ENCODE measurements around the gene C5orf22.
"Not testable (repeated sequence)": the region's sequence is repeated elsewhere in the genome, so short reads cannot be mapped to it uniquely, and the experiment has no call there.

The C5orf22 gene

DNA sequence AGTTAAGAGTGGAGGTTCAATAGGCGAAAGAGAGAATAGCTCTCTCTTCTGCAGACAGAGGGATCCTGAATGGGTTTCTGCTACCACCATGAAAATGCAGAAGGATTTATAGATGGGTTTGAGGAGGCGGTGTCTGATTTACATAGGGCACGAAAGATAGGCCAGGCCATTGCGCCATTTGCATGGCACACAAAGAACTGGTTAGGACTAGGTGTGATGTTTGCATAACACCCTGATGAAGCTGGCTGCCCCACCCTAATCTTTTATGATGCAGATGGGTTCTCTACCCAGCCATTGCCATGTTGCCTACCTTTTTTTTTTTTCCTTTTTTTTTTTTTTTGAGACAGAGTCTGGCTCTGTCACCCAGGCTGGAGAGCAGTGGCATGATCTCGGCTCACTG lies 55.4 kb downstream of the C5orf22 start:
- DNase-seq (ENCODE audit: low read depth), result no peak
- TF ChIP-seq, protein P1, sequence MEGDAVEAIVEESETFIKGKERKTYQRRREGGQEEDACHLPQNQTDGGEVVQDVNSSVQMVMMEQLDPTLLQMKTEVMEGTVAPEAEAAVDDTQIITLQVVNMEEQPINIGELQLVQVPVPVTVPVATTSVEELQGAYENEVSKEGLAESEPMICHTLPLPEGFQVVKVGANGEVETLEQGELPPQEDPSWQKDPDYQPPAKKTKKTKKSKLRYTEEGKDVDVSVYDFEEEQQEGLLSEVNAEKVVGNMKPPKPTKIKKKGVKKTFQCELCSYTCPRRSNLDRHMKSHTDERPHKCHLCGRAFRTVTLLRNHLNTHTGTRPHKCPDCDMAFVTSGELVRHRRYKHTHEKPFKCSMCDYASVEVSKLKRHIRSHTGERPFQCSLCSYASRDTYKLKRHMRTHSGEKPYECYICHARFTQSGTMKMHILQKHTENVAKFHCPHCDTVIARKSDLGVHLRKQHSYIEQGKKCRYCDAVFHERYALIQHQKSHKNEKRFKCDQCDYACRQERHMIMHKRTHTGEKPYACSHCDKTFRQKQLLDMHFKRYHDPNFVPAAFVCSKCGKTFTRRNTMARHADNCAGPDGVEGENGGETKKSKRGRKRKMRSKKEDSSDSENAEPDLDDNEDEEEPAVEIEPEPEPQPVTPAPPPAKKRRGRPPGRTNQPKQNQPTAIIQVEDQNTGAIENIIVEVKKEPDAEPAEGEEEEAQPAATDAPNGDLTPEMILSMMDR (conservative IDR thresholded peaks at IDR 0.05; ENCODE audit: control insufficient read depth, insufficient read depth, low read depth, low read length), result no peak
- no peak overlapping the region for H3K4me3 ChIP-seq (ENCODE audit: control insufficient read depth, low read depth, low read length)

DNA sequence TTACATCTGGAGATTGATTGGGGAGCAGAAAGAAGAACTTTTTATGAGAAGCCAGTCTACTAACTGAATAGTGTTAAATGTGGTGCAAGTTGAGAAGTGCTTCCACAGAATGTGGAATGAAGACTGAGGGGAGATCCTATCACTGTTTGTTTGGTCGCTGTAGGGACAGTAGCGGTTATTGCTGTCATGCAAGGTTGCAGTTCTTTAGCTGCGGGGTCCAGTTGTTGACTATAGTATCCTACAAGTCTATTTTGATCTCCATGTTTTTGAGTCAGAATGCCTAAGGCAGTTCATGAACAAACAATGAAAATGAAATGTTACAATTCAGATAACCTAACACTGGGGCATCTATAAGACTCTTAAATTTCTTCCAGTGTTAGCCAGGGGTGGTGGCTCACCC lies 61.6 kb downstream of the C5orf22 start:
- no peak for DNase-seq (ENCODE audit: low read depth)
- H3K4me3 ChIP-seq (ENCODE audit: control insufficient read depth, low read depth, low read length), result no peak overlapping the region
- TF ChIP-seq, protein P1 (conservative IDR thresholded peaks at IDR 0.05; ENCODE audit: control insufficient read depth, insufficient read depth, low read depth, low read length), result no peak

DNA sequence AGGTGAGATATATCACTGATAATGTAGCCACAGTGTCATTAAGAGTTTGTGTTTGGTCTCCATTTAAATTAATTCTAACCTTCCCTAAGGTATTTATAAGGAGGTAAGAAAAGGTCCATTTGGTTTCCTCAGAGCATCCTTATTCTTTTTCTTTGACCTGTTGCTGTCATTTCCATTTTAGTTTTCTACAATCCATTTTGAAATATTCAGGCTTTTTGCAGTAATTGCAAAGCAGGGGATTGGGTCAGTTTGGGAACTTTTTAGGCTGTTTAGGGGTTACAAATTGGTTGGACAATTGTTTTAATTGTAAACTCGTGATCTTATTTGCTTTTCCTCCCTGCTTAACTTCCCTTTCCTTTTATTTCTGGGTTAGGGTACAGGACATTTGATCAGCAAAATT lies 64.3 kb downstream of the C5orf22 start:
- H3K4me3 ChIP-seq (ENCODE audit: control insufficient read depth, low read depth, low read length), result no peak overlapping the region
- no peak for DNase-seq (ENCODE audit: low read depth)
- TF ChIP-seq, protein P1 (conservative IDR thresholded peaks at IDR 0.05; ENCODE audit: control insufficient read depth, insufficient read depth, low read depth, low read length), result no peak

DNA sequence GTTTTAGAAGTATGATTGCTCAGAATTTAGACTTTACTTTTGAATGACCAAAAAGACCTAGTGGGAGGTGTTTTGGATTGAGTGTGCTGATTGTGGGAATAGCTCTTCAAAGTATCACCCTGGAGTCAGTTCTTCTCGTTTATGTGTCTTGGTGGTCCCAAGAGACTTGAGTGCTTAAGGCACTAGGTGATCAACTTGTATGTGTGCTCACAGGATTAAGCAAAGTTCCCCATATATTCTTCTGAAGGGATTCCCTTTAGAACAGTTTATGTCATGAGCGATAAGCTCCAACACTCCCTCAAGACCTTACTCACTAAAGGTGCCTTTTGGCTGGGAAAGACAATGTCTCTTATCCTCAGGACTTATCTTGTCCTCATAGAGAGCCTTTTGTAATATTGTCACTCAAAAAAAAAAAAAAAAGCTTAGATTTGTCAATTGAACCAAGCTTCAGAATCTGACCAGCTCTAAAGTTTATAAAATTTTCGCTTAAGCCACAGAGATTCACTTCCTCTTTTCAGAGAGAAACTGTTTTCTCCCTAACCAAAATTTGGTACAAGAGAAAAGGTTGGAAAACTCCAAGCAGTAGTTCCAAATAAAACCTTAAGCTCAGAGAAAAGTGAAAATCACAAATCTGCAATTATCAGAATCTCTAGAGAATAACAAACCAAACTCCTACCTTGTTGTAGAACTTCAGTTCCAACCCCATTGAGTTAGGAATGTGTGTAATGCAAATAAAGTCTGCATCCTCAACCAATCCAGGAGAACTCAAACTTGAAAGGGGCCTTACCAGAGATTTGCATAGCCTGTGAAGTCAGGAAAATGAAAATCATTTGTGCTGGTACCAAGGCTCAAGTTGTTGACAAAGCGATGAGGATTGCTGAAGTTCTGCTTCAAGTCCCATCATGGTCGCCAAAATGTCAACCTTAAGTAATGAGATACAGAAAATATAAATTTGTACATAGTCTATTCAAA lies 66.8 kb downstream of the C5orf22 start:
- no peak overlapping the region for H3K4me3 ChIP-seq (ENCODE audit: control insufficient read depth, low read depth, low read length)
- DNase-seq (ENCODE audit: low read depth), result no peak
- TF ChIP-seq, protein P1 (conservative IDR thresholded peaks at IDR 0.05; ENCODE audit: control insufficient read depth, insufficient read depth, low read depth, low read length), result no peak

DNA sequence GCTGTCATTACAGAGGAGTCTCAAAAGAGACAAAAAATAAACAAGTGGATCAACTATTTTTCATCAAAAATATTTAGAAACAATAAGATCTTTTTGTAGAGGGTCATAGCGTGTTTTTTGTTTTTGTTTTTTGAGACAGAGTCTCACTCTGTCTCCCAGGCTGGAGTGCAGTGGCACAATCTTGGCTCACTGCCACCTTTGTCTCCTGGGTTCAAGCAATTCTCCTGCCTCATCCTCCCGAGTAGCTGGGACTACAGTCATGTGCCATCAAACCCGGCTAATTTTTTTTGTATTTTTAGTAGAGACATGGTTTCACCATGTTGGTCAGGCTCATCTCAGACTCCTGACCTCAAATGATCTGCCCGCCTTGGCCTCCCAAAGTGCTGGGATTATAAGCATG lies 70.2 kb downstream of the C5orf22 start:
- DNase-seq (ENCODE audit: low read depth); H3K4me3 ChIP-seq (ENCODE audit: control insufficient read depth, low read depth, low read length): not testable (repeated sequence)

DNA sequence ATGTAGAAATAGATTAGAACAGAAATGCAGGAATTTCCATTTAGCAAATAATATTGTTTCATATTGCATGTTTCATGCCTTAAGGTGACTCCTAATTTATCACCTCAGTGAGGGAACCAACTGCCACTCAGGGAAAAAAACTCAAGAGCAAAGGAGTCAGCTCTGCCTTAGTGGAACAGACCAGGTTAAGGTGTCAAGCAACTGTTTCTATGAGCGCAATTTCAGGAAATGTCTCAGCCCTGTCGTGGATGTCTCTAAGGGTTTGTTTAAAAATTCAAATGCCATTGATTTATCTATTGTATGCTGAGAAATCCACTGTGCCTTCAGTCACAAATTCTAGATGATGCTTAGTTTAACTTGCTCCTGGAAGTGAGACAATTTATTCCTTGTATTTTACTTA lies 72.1 kb downstream of the C5orf22 start:
- no peak overlapping the region for H3K4me3 ChIP-seq (ENCODE audit: control insufficient read depth, low read depth, low read length)
- no peak for DNase-seq (ENCODE audit: low read depth)
- TF ChIP-seq, protein P1 (conservative IDR thresholded peaks at IDR 0.05; ENCODE audit: control insufficient read depth, insufficient read depth, low read depth, low read length), result no peak

DNA sequence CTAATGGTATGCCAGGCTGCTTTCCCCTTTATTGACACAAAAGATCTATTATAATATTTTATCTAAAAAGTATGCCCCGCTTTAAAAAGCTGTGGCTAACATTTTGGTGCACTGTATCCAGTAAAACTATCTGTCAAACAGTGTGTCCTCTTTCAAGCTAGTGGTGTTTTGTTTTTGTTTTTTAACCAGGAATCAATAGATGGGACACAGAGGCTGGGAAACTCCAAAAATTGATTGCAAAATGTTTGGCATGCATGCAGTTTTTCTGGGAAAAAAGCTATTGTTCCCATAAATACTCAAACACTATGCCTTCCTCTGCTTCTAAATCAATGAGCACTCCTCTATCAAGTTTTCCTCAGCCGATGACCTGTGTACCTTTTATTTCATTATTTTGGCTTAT lies 72.5 kb downstream of the C5orf22 start:
- TF ChIP-seq, protein P1 (conservative IDR thresholded peaks at IDR 0.05; ENCODE audit: control insufficient read depth, insufficient read depth, low read depth, low read length), result no peak
- H3K4me3 ChIP-seq (ENCODE audit: control insufficient read depth, low read depth, low read length), result no peak overlapping the region
- no peak for DNase-seq (ENCODE audit: low read depth)

Data from fibroblast of mammary gland (primary cell).